Nephron progenitor cell (in vitro differentiated cells): ENCODE measurements around the gene SLC35E1.

ENCODE experiments used
- DNase-seq: peaks from one replicate; pipeline ENCODE4 v3.0.0; 2021
- H3K27ac Mint-ChIP-seq: 2 replicates; pipeline ENCODE4 v1.8.0; 2021; ENCODE audit warnings: mild to moderate bottlenecking, moderate library complexity, mixed read lengths
- H3K27me3 Mint-ChIP-seq: 2 replicates; pipeline ENCODE4 v1.8.0; 2021; ENCODE audit warnings: mild to moderate bottlenecking, low read depth, mixed read lengths; ENCODE audit not compliant: poor library complexity
- H3K36me3 Mint-ChIP-seq: 2 replicates; pipeline ENCODE4 v1.8.0; 2021; ENCODE audit warnings: low read depth, mixed read lengths
- H3K4me1 Mint-ChIP-seq: 2 replicates; pipeline ENCODE4 v1.8.0; 2021; ENCODE audit warnings: mixed read lengths
- H3K4me3 Mint-ChIP-seq: 2 replicates; pipeline ENCODE4 v1.8.0; 2021; ENCODE audit warnings: mild to moderate bottlenecking, moderate library complexity, mixed read lengths
- H3K9me3 Mint-ChIP-seq: 2 replicates; pipeline ENCODE4 v1.8.0; 2021; ENCODE audit warnings: mild to moderate bottlenecking, moderate library complexity, mixed read lengths
- CTCF ChIP-seq: fragments of 200-600 bp; sonication (generic); IDR thresholded peaks from 2 replicates; pipeline ENCODE4 v1.5.0; 2021; ENCODE audit warnings: antibody characterized with exemption

SLC35E1 gene

GRCh38 chr19:16572332-16573211 lies at the start of gene SLC35E1:
TSS of gene SLC35E1 (minus strand) at chr19:16572415. CDS start at chr19:16572364, 51 bp downstream.
- TF ChIP-seq CTCF = no peak
- peaks cover 48% of the 10 kb centered on the region for H3K4me1 Mint-ChIP-seq

GRCh38 chr19:16621165-16621800 lies 49.1 kb upstream of the SLC35E1 start:
- Mint-ChIP-seq H3K36me3 (no peaks in the 10 kb centered on the region), H3K4me3 (no peak overlapping the region), H3K27ac (peak overlapping the region; percentile 57), H3K9me3 (no peaks in the 10 kb centered on the region), H3K4me1 (peaks cover 22% of the 10 kb centered on the region), H3K27me3 (peaks cover 3% of the 10 kb centered on the region)
- TF ChIP-seq CTCF = no peak
- no peak for DNase-seq

More at GRCh38 chr19:16572332-16573211, at the start of gene SLC35E1:
- Mint-ChIP-seq H3K27ac (peak within 1 kb of the TSS; percentile 98), H3K36me3 (peaks cover 18% of the 10 kb centered on the region), H3K9me3 (no peaks in the 10 kb centered on the region), H3K27me3 (no peaks in the 10 kb centered on the region), H3K4me3 (peak within 1 kb of the TSS; percentile 97)
- DNase-seq = peak; percentile 92

- no peak overlapping the region for H3K4me3 Mint-ChIP-seq
Observed at GRCh38 chr19:16620584-16620983, 48.4 kb upstream of the SLC35E1 start.

GRCh38 chr19:16620018-16620417 lies 47.8 kb upstream of the SLC35E1 start:
- Mint-ChIP-seq H3K4me1 (peaks cover 19% of the 10 kb centered on the region), H3K9me3 (no peaks in the 10 kb centered on the region), H3K4me3 (no peak overlapping the region), H3K36me3 (no peaks in the 10 kb centered on the region), H3K27ac (no peak overlapping the region), H3K27me3 (peaks cover 3% of the 10 kb centered on the region)
- no peak for DNase-seq
- TF ChIP-seq CTCF = no peak

More at GRCh38 chr19:16620584-16620983, 48.4 kb upstream of the SLC35E1 start:
- H3K4me1 Mint-ChIP-seq = peaks cover 18% of the 10 kb centered on the region
- TF ChIP-seq CTCF = no peak
- peaks cover 3% of the 10 kb centered on the region for H3K27me3 Mint-ChIP-seq
- no peak for DNase-seq
- H3K27ac Mint-ChIP-seq = peak overlapping the region; percentile 57
- no peaks in the 10 kb centered on the region for H3K36me3 Mint-ChIP-seq
- no peaks in the 10 kb centered on the region for H3K9me3 Mint-ChIP-seq

- Mint-ChIP-seq H3K36me3 (no peaks in the 10 kb centered on the region), H3K27me3 (peaks cover 3% of the 10 kb centered on the region), H3K4me3 (no peak overlapping the region), H3K9me3 (no peaks in the 10 kb centered on the region), H3K27ac (no peak overlapping the region), H3K4me1 (peaks cover 22% of the 10 kb centered on the region)
- no peak for DNase-seq
- no peak for TF ChIP-seq CTCF
Observed at GRCh38 chr19:16619457-16619856, 47.2 kb upstream of the SLC35E1 start.
